Caki2 (cell line): Measurements from ENCODE around the gene ANKH. TPM values are rescaled to one million over a fixed set of nuclear protein-coding genes. Genes with fewer than 3 reads are reported as not detected.

Source experiments
- DNase-seq: peaks from one replicate; pipeline ENCODE4 v3.0.0-alpha.2; 2015; ENCODE audit warnings: low read depth
- in situ Hi-C: cut with HindIII; loops from 2 replicates; pipeline ENCODE4 v1.10.0; 2016; ENCODE audit warnings: low sequenced_read_pairs, low pct_unique_long_range_greater_than_20kb, mixed read lengths
- total RNA-seq: library from RNA; depleted of rRNA; stranded (reverse); fragments of >200 nt; shearing (Covaris generic); gene quantifications from 2 replicates; pipeline ENCODE4 v1.2.3, GENCODE V29; 2014; ENCODE audit warnings: low replicate concordance; rRNA removed

The ANKH gene
- total RNA-seq, 1 experiment from 2014 or later, result 16.3 TPM

GRCh38 chr5:14655146-14655741 is 216.3 kb downstream of the ANKH start:
- no peak for DNase-seq
- in situ Hi-C loops, result no loop called here

Other genes starting within 250 kb of the ANKH start
- gene OTULIN, start 207.1 kb downstream of the ANKH start, total RNA-seq, result 10.6 and 54.6 TPM in 2 replicates